GM18867 (cell line): ENCODE data around the gene QSOX2.
"Not testable (repeated sequence)": the region's sequence is repeated elsewhere in the genome, so short reads cannot be mapped to it uniquely, and the experiment has no call there.

Source experiments
- ATAC-seq: cut with Tn5 transposase; IDR thresholded peaks from one replicate; pipeline ENCODE4 v1.9.1; 2021; ENCODE audit warnings: mild to moderate bottlenecking, moderate library complexity; ENCODE audit not compliant: unreplicated experiment

The QSOX2 gene

DNA sequence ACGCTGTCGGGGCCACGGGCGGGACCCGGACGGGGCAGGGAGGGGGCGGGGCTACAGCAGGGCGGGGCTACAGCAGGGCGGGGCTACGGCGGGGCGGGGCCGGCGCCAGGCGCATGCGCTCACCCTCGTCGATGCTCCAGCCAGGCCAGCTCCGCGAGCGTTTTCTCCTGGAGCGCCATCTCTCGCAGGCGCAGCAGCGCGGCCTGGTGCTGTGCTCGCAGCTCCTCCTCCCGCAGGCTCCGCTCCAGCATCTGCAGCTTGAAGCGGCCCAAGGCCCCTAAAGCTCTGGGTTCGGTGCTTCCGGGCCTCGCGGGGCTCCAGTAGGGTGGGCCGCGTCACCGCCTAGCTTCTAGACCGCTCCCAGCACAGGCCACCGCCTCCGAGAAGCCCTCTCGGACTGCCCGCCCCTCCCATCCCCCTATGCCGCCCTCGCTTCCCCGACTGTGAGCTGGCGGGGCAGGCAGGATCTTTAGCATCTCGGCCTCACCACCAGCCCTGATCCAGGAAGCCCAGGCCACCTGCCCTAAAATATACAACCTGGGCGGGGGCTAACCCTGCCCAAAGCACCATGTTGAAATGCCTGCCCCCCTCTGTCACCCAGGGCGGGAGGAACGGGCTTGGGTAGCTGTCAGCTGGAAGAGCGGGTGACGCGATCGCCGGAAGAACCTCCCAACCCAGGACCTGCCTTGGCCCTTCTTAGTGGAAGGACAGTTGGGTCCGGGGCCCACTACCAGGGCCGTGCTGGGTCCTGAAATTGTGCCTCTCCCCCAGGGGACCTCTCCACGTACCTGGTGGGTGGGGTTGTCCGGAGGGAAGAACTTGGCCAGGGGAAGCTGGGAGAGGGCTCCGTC is 21.9 kb upstream of the QSOX2 start:
- peak; percentile 78 for ATAC-seq

DNA sequence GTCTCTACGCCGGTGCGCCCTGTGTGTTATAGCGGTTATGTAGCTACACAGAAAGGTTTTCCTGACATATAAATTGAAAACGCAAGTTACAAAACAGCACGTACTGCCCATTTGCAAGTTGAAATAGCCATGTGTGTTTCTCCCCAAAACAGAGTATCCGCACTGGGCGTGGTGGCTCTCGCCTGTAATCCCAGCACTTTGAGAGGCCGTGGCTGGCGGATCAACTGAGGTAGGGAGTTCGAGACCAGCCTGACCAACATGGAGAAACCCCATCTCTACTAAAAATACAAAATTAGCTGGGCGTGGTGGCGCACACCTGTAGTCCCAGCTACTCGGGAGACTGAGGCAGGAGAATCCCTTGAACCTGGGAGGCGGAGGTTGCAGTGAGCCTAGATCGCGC is 21.0 kb upstream of the QSOX2 start:
- not testable (repeated sequence) for ATAC-seq

DNA sequence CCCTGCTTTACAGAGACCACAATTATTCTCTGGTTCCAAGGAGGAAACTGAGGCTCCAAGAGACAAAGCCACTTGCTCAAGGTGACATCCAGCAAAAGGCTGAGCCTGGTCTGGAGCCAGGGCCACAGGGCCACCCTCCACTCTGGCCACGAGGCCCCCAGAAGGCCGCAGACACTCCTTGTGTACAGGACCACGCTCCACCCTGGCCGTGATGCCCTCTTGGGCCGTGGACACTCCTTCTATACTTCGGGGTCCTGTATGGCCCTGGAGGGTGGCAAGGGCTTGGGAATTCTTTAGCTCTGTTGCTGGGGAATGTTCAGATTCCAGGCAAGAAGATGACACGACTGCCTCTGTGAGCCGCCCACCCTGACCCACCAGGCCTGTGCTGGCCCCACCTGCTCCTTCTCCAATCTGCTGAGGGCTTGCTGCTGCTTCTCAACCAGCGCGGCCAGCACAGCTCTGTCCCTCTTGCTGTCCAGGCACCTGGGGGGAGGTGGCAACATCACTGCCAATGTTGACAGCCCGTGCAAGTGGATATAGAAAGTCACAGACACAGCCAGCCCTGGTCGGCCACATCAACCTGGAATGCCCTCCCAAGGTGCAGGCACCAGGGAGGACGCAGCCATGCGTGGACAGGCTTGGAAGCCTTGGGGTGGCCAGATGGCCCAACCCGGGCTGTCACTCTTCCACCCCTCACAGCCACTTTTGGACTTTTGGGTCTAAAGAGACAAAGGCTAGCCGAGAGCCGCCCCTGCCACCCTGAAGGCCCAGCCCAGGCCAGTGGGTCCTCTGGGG is 20.1 kb upstream of the QSOX2 start:
- no peak for ATAC-seq

DNA sequence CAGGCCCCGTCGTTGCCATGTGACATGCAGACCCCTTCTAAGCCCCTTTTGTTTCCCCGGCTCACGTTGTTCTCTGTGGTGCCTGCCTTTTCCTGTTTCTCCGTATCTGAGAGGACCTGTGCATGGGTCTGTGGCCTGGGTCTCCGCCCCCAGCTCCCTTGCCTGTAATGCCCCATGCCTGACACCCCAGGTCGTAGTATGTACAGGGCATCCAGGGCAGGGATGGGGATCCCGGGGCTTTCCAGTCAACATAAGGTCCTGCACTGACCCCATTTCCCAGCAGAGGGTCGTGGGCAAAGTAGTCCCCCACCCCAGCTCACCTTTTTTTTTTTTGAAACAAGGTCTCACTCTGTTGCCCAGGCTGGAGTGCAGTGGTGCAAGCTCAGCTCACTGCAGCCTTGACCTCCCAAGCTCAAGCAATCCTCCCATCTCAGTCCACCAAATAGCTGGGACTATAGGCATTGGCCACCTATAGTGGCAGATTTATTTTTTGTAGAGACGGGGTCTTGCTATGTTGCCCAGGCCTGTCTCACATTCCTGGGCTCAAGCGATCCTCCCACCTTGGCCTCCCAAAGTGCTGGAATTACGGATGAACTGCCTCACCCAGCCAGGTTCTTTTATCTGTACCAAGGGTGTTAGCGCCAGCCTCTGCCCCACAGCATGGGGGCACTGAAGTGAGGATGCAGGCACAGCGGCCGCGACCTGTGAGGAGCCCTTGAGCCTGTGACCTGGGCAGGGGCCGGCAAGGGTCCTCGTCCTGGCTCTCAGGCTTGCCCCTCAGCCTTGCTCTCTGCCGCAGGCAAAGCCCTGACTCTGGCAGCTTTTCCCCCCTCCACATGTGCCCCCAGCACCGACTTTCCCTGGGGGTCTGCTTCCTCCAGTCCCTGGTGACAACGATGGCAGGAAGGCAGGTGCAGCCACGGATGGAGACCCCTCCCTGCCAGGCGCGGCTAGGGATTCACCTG is 19.1 kb upstream of the QSOX2 start:
- no peak for ATAC-seq

DNA sequence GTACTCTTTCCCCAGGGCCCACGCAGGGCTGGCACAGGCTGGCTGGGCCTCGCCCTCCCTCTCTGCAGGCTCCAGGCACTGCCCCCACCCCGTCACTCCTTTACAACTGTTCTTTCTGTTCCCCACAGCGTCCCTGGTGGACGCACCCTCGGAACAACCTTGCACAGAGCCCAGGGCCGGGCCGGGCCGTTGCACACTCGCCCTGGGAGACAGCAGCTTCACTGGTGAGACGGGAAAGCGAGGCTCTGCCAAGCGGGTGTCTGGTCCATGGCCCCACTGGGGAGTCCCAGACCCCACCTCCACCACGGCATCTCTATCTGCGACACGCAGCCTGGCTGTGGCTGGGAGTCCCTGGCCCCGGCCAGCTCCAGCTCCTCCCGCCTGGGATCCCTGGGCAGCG is 18.4 kb upstream of the QSOX2 start:
- no peak for ATAC-seq

DNA sequence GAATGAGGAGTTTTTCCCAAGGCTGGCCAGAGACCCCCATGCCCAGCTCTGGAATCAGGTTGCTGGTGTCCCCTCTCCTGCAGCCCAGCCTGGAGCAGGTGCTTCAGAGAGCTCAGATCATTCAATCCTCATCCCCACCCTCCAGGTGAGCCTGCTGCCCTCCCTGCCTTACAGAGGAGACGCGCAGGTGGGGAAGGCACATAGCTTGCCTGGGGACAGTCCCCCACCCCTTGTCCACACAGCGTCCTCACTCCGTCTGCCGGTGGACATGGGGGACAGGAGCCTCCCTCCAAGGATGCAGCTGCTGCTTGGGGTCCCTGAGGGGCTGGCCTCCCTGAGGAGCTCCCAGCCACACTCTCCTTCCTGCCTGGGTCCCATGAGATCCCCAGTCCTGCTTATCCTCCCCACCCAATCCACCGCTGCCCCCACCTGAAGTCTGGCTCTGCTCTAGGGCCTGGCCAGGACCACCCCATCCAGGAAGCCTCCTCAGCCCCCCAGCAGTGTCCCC is 17.1 kb upstream of the QSOX2 start:
- ATAC-seq, result no peak

DNA sequence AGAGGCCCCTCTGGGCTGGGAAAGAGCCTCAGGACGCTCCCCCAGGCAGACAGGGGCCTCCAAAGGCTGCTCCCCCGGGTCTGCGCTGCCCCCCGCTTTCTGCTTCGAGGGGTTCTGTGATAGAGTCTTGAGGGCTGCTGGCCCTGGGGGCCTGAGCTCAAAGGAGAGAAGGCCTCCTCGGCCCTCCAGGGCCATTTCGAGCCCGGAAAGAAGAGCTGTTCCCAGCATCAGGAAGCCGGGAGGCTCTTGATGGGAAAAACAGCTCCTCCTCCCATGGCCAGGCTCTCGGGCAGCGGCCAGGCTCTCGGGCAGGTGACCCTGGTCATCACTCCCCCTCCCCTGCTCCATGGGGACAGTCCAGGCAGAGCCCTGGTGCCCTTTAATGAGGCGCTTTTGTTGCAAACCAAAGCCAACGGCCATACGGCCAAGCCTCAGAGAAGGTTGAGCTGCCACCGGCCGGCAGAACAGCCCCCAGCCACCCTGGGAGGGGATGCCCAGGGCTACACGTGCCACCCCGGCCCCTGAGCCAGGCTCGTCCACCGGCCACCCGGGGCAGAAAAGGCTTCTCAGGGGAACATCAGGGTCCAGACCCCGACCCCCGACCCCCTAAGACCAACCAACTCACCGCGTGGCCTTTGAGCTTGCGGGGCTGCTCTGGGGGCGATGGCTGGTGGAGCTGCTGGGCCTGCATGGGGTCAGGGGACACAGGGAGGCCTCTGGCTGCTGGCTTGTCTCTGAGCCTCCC is 16.2 kb upstream of the QSOX2 start:
- no peak for ATAC-seq

DNA sequence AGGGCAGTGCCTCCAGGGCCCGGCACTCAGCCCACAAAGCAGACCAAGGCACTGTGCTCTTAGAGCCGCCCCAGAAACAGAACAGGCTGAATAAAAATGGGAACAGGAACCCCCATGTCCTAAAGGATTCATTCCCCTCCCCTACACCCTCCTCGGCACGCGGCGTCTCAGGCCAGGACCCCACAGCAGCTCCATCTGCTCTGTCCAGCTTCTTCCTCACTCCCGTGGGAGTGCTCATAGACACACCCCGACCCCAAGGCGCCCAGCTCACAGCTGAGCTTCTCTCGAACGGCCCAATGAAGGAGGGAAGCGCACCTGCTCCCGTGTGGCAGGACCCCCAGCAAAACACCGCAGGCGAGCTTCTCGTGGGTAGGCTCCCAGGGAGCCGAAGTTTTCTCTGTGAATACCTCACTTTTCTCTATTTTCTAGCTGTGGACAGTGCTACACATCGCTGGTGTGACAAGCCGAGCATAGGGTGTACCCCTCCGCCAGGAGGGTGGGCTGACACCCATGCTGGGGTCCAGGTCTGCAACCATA is 15.4 kb upstream of the QSOX2 start:
- ATAC-seq, result no peak

DNA sequence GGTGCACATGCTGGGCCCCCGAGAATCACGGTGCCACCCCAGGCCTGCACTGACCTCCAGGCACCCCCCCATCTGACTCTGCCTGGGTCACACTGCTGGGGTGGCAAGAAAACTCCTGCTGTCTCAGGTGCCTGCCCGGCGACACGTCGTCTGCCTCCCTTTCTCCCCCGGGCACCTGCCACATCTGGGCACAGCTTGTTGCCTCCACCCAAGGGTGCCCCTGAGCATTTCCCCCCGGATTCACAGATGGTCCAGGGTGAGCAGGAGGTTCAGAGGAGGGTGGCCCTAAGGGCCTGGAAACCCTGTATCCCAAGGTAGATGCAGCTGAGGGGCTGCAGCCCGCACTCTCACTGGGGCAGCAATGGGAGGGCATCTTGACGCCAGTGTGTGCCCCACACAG is 14.9 kb upstream of the QSOX2 start:
- no peak for ATAC-seq

DNA sequence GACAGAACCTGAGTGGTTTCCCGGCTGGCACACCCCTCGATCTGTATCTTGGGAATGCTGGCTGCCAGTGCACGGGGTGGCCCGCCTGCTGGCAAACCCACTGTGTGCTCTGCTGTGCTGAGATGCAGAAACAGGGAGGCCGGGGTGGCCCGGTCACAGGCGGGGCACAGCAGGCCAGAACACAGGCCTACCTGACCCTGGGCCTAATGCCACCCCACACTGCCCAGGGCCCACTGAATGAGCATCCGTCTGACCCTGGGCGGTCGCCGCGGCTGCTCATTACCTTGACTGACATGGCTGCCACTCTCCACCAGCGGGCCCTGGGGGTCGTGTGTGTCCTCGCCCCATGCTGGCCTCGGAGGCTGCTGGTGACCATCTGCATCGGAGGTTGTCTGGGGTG is 14.2 kb upstream of the QSOX2 start:
- no peak for ATAC-seq

DNA sequence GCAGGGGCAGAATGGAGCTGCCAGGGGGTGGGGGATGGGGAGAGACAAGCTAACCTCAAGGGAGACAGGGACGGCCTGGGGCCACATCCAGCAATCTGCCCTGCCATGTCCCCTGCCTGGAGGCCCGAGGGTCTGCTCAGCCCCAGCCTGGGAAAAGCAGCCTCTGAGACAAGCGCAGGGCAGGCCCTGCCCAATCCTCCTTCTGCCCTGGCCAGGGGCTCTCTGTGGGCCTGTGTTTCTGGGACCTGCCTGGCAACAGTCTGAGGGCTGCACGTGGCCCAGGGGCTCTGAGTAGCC is 13.9 kb upstream of the QSOX2 start:
- ATAC-seq, result no peak

DNA sequence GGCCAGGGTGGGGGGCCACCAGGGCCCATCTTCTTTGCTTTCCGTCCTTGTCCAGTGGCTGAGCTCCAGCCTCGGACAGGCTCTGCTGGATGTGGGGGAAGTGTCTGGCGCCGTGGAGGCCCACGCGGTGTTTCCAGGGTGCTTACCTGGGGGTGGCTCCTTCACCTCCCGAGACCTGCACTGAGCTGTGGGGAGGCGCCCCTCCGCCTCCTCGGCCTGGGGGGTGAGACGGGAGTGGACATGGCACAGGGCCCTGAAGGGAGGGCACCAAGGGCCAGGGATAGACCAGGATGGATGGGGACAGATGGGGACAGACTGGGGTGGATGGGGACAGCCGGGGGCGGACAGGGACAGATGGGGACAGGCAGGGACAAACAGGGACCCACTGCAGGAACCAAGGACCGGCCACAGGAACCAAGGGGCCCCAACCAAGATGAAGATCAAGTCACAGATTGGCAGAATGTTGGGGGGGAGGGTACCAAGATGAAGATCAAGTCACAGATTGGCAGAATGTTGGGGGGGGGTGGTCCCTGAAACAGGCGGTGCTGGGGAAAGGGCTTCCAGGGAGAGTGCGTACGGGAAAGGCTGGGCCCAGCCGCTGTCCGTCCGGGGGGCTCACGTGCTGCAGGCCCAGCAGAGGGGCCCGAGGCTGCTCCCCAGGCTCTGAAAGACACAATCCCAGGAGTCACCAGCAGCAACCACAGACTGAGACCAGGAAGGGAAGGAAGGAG is 13.3 kb upstream of the QSOX2 start:
- no peak for ATAC-seq

DNA sequence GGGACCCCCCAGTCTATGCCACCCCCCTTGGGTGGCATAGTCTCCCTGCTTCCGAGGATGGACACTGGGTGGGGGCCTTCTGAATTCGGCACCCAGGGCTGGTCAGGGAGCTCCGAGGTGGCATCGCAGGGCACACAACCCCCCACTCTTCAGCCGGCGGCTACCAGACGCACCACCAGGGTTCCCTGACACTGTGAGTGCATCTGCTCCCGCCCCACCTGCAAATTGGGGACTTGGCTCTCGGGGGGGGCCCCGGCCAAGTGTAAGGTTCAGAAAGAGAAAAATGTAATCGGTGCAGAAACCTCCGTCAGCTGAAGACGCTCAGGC is 12.7 kb upstream of the QSOX2 start:
- no peak for ATAC-seq

DNA sequence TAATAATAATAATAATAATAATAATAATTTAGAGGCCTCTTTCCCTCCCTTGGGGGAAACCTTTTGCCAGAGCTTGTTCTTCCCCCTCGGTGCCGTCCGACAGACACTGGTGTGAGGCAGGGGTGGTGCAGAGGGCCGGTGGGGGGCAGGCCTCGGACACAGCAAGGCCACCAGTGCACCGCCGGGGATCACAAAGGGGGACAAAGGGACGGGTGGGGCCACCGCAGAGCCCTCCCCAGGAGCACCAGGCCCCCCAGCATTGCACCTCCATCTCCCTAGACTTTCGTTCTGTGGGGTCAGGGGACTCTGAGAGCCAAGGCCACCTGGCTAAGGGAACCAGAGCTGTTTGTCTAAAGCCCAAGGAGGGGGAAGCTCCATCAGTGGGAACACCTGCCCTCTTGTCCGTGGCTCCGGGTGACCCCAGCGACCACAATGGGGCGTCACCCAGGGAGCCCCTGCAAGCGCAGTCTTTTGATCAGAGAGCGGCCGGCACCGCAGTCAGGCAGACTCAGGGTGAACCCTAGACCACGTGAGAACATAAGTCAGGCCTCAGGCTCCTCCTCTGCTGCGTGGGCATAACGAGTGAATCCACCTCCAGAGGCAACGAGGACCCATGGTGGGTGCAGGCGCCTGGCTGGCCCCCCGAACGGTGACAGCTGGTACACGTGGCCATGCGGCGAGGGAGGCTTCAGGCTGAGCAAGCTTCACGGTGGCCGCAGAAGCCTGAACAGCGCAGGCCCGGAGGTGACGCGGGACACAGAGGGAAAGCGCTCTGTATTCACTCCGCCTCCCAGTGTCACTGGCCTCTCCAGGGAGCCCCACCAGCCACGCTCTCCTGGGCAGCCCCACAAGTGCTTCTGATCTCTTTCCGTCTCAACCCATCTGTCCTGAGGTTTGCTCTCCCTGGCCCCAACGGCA is 12.0 kb upstream of the QSOX2 start:
- no peak for ATAC-seq

DNA sequence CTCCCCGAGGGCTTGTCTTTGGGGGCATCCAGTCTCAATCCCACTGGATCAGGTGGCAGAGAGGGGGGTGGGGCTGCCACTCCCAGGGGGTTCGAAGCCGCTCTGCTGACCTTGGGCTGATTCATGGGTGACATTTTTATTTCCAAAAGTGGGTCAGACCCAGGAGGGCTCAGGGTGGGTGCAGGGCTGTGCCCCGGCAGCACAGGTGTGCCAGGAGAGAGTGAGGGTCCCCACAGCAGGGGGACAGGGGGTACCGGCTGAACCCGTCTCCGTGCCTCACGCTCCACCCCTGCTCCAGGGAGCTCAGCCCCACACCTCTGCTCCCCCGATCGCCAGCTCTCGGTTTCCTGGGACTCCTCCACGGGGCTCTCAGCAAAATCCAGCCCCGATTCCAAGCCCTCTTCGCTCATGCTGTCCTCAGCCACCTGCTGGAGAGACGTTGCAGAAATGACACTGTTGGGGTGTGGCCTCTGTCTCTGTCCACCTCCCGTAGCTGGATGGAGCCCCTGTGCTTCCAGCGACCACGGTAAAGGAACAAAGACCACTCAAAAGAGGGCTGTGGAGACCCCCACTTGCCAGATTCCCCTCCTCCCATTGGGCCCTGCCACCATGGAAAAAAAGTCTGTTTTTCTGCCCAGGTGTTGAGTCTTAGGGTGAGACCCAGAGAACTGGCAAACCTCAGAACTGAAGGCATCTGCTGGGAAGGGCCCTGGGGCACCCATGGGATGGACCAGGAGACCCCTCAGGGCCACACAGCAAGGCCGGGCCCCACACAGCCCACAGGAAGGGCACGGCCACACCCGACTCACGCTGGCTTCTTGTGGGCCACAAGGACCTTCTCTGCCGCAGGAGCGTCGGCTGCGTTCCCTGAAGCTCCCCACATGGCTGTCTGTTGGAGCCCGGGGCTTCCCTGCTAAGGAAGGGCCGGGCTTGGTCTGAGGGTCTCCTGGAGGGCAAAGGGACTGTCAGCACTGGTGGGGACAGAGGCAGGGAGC is 10.6 kb upstream of the QSOX2 start:
- ATAC-seq, result no peak

DNA sequence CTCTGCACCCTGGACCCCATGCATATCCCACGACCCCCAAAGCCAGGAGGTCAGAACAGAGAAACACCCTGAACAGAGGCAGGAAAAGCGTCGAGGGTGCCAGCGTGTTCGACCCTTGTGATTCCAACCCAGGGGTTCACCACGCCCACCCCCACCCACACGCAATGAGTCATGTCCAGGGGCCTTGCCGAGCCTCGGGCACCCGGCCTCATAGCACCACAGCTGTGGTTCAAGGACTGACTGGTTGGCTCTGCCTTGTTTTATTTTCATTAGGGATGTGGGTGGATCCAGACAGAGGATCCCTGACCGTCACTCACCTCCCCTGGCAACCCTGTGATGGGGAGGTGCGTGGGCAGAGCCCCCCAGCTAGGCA is 9.5 kb upstream of the QSOX2 start:
- no peak for ATAC-seq

DNA sequence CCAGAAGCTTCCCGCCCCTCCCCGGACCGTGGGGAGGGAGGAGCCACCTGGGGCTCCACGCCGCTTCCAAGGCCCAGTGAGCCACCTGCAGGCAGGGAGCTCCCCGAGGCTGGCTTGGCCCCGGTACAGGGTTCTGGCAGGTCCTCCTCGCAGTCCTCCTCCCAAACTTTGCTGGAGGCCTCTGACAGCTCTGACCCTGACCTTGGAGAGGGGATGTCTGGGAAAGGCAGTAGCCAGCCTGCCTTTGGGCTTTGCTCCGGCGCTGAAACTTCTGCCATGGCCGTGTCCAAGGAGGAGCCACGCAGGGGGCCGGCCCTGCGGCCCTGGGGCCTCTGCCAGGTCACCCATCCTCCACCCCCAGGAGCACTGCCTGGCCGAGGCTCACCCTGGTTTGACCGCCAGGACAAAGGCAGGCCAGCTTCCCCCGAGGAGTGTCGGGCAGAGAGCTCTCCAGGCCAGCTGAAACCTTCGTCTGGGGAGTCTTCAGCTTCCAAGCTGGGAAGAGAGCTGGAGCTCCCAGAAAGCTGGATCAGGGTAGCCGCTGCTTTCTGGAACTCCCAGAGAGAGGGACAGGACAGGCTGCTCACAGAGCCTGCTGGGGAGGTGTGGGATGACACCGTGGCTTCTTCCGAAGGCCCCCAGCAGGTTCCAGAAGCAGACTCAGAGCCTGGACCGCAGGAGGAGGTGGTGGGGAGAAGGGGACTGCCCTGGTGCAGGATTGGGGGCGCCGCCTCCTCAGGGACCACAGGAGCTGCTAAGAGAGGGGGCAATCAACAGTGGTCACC is 9.0 kb upstream of the QSOX2 start:
- no peak for ATAC-seq
